Kidney (tissue), 14 donors: ENCODE measurements around the gene VSIG1. TPM values are rescaled to one million over a fixed set of nuclear protein-coding genes. Genes with fewer than 3 reads are reported as not detected.

Source experiments
- DNase-seq, 5 donors: peaks; one replicate each; pipeline ENCODE4 v3.0.0-alpha.2; 2013 to 2020
- FAIRE-seq: peaks from 2 replicates; lab custom pipeline; 2012; peaks lifted over from hg19 to GRCh38; lab: Jason Lieb, UNC
- H3K27ac ChIP-seq, 2 donors: one replicate each; pipeline ENCODE4 v1.7.0; 2013; ENCODE audit warnings: low read depth in 2 of 2, low read length in 2 of 2, inconsistent platforms in 1 of 2
- H3K27me3 ChIP-seq: one replicate; pipeline ENCODE4 v1.7.1; 2013; ENCODE audit warnings: low read length, inconsistent platforms; ENCODE audit not compliant: control insufficient read depth, insufficient read depth
- H3K36me3 ChIP-seq, 3 donors: one replicate each; pipeline versions ENCODE4 v1.7.0 to v1.7.1; 2013; ENCODE audit warnings: low read length in 3 of 3, control low read depth in 1 of 3, inconsistent platforms in 1 of 3; ENCODE audit not compliant: insufficient read depth in 3 of 3, control insufficient read depth in 2 of 3
- H3K4me1 ChIP-seq, 3 donors: one replicate each; pipeline versions ENCODE4 v1.7.0 to v1.7.1; 2013; ENCODE audit warnings: low read length in 3 of 3, inconsistent platforms in 1 of 3, low read depth in 1 of 3; ENCODE audit not compliant: control insufficient read depth in 2 of 3, insufficient read depth in 2 of 3
- H3K4me3 ChIP-seq, 3 donors: one replicate each; pipeline versions ENCODE4 v1.7.0 to v1.8.1; 2013; ENCODE audit warnings: low read length in 3 of 3, control low read depth in 1 of 3, inconsistent platforms in 1 of 3
- H3K9ac ChIP-seq, 3 donors: one replicate each; pipeline versions ENCODE4 v1.7.0 to v1.7.1; 2013; ENCODE audit warnings: low read length in 3 of 3, control low read depth in 1 of 3, inconsistent platforms in 1 of 3
- H3K9me3 ChIP-seq, 3 donors: one replicate each; pipeline versions ENCODE4 v1.7.0 to v1.7.1; 2013; ENCODE audit warnings: low read length in 3 of 3, control low read depth in 1 of 3, inconsistent platforms in 1 of 3; ENCODE audit not compliant: control insufficient read depth in 2 of 3, insufficient read depth in 1 of 3
- intact Hi-C: fragments of 100-400 bp; cut with DNase I; formaldehyde crosslinking; loops from one replicate; pipeline ENCODE4 v1.11.1; 2022
- polyA plus RNA-seq: library from polyadenylated mRNA; stranded (reverse); fragments of 350-450 nt; fragmentation: Illumina TruSeq; extraction: RNeasy Lipid Tissue Mini Kit (QIAGEN cat#74804); gene quantifications from one replicate; pipeline ENCODE4 v1.2.3, GENCODE V29; 2014; ENCODE audit warnings: low read depth, low replicate concordance; ENCODE audit not compliant: insufficient read depth
- total RNA-seq: library from RNA; stranded (reverse); fragmentation: NEBNext Ultra II Directional; extraction: Animal tissue kit (Norgen Biotek cat#: 25700); gene quantifications from one replicate; pipeline ENCODE4 v1.2.1, GENCODE V29; 2021
- TF ChIP-seq, protein P1 (sequence below): IDR thresholded peaks from 3 replicates; pipeline ENCODE4 v1.5.1; 2012; ENCODE audit warnings: mild to moderate bottlenecking, moderate library complexity, borderline replicate concordance; ENCODE audit not compliant: insufficient read depth; ENCODE audit errors: extremely low read depth
- donor health status: control.
- donor health status: control.
- donor health status: control.
- donor health status: control.
- donor health status: control.
- donor health status: DM: yes; HTN: yes; CAD: no.
- donor health status: Normal renal cell carcinoma (clear cell type).

The VSIG1 gene
- total and polyA plus RNA-seq, 2 donors from 2014 or later = 1.4 TPM; not detected in 1

DNA sequence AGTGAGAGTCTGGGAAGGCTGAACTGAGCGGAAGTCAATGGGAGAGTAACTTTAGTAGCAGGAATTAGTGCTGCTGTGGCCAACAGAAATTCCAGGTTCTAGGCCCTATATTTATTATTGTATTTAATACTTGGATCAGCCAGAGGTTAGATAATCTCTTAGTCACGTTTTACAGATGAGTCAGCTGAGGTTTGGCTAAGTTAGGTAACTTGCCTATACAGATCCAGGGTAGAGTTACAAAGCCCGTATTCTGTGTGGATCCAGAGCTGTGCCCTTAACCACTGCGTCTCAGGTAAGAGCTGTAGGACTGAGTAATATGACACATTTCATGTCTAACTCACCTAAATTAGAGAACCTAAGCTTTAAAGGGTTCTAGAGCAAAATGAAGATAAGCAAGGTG lies 26.0 kb downstream of the VSIG1 start:
- no peak overlapping the region for H3K27ac ChIP-seq
- H3K27me3 ChIP-seq = peaks cover 6% of the 10 kb centered on the region
- no peak overlapping the region for H3K9ac ChIP-seq
- H3K9me3 ChIP-seq = no peaks in the 10 kb centered on the region
- intact Hi-C loops = no loop called here
- TF ChIP-seq, protein P1, sequence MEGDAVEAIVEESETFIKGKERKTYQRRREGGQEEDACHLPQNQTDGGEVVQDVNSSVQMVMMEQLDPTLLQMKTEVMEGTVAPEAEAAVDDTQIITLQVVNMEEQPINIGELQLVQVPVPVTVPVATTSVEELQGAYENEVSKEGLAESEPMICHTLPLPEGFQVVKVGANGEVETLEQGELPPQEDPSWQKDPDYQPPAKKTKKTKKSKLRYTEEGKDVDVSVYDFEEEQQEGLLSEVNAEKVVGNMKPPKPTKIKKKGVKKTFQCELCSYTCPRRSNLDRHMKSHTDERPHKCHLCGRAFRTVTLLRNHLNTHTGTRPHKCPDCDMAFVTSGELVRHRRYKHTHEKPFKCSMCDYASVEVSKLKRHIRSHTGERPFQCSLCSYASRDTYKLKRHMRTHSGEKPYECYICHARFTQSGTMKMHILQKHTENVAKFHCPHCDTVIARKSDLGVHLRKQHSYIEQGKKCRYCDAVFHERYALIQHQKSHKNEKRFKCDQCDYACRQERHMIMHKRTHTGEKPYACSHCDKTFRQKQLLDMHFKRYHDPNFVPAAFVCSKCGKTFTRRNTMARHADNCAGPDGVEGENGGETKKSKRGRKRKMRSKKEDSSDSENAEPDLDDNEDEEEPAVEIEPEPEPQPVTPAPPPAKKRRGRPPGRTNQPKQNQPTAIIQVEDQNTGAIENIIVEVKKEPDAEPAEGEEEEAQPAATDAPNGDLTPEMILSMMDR = no peak
- H3K4me1 ChIP-seq = no peaks in the 10 kb centered on the region
- H3K36me3 ChIP-seq = no peaks in the 10 kb centered on the region
- FAIRE-seq (no peak), DNase-seq (no peak)
- H3K4me3 ChIP-seq = no peak overlapping the region

DNA sequence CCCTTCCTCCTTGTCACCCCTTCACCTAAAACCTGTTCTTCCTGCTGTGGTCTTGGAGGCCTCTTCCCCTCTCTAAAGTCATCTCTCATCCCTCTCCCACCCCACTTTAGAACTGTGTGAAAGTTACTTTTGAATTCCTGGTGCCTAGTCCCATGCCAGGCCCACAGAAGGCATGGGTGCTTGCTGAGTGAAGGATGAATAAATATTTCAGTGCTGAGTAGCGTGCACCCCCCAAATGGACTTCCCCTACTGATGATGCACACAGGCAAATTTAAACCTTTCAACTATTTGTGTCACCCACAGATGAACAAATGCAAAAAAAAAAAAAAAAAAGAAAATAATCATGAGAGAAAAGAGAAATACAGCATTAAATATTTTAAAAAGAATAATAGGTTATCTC lies 26.7 kb downstream of the VSIG1 start:
- H3K36me3 ChIP-seq = no peaks in the 10 kb centered on the region
- H3K9ac ChIP-seq = no peak overlapping the region
- H3K9me3 ChIP-seq = no peaks in the 10 kb centered on the region
- intact Hi-C loops = no loop called here
- H3K27ac ChIP-seq = no peak overlapping the region
- DNase-seq = no peak
- no peaks in the 10 kb centered on the region for H3K4me1 ChIP-seq
- no peak for FAIRE-seq
- H3K4me3 ChIP-seq = no peak overlapping the region
- H3K27me3 ChIP-seq = peaks cover 6% of the 10 kb centered on the region
- TF ChIP-seq, protein P1 = no peak

DNA sequence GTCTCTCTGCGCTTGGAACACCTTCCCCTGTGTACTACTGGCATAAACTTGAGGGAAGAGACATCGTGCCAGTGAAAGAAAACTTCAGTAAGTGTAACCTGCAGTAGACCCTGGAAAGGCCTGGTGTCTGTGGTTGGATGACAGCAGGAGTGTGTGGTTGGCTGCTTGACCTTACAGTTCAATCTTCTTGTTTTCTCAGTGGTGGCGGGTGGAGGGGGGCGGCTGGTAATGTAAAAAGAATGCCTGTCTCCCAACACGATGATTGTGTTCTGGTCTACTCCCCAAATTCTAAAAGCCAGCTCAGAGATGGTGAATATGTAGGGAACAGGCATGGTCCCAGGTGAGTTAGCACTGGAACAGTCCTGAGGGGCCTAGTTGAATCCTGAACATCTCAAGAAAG lies 27.9 kb downstream of the VSIG1 start:
- Histone ChIP-seq H3K4me3 (no peak overlapping the region), H3K9me3 (no peaks in the 10 kb centered on the region), H3K27me3 (peaks cover 3% of the 10 kb centered on the region), H3K36me3 (no peaks in the 10 kb centered on the region), H3K27ac (no peak overlapping the region), H3K9ac (no peak overlapping the region), H3K4me1 (no peaks in the 10 kb centered on the region)
- TF ChIP-seq, protein P1 = no peak
- FAIRE-seq (no peak), DNase-seq (no peak)
- intact Hi-C loops = no loop called here

DNA sequence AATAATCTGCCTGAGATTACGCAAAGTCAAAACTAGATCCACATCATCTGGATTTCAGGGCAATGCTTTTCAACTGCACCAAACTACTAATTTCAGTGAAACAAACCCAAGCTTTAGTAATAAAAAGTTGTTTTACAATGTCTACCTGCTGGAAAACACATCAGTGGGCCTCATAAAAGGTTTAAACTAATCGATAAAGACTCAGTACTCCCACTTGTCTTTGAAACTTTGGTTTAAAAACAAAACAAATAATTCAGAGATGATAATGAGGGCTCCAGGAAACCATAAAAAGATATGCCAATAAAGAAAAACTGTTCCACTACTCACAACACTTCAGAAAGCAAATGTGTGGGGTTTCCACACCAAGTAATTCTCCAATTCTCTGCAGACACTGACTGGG lies 36.2 kb downstream of the VSIG1 start:
- H3K36me3 ChIP-seq = peaks cover 0 to 2% (median 0%) of the 10 kb centered on the region in 3 donors
- FAIRE-seq (no peak), DNase-seq (no peak)
- intact Hi-C loops = no loop called here
- H3K9me3 ChIP-seq = no peaks in the 10 kb centered on the region
- H3K27me3 ChIP-seq = no peaks in the 10 kb centered on the region
- H3K9ac ChIP-seq = no peak overlapping the region
- no peak overlapping the region for H3K27ac ChIP-seq
- no peaks in the 10 kb centered on the region for H3K4me1 ChIP-seq
- TF ChIP-seq, protein P1 = no peak
- no peak overlapping the region for H3K4me3 ChIP-seq
